Heart left ventricle (tissue), 16 donors: ENCODE measurements around the gene PIK3AP1. TPM values are rescaled to one million over a fixed set of nuclear protein-coding genes. Genes with fewer than 3 reads are reported as not detected.
"Not testable (repeated sequence)": the region's sequence is repeated elsewhere in the genome, so short reads cannot be mapped to it uniquely, and the experiment has no call there.

Experiments
- ATAC-seq, 4 donors: fragments of 200-7000 bp; cut with Tn5 transposase; one replicate each; pipeline ENCODE4 v1.9.1; 2020 to 2022; ENCODE audit warnings: moderate library complexity in 4 of 4, mild to moderate bottlenecking in 3 of 4, moderate number of reproducible peaks in 1 of 4
- DNase-seq, 5 donors: peaks; one replicate each; pipeline ENCODE4 v3.0.0-alpha.2; 2020
- H3K27ac ChIP-seq, 12 donors: fragments of 200-600 bp; sonication (generic) in 4 of 12; one replicate each; pipeline versions ENCODE4 v1.5.0 to v1.8.0; 2016 to 2022; ENCODE audit warnings: mild to moderate bottlenecking in 2 of 12
- H3K27me3 ChIP-seq, 9 donors: fragments of 200-600 bp; sonication (generic) in 2 of 9; one replicate each; pipeline versions ENCODE4 v1.5.1 to v1.8.0; 2016 to 2022; ENCODE audit warnings: mild to moderate bottlenecking in 3 of 9
- H3K36me3 ChIP-seq, 9 donors: fragments of 200-600 bp; sonication (generic) in 2 of 9; one replicate each; pipeline versions ENCODE4 v1.5.0 to v1.8.0; 2018 to 2022; ENCODE audit warnings: mild to moderate bottlenecking in 2 of 9
- H3K4me1 ChIP-seq, 12 donors: fragments of 200-600 bp; sonication (generic) in 4 of 12; one replicate each; pipeline versions ENCODE4 v1.5.0 to v1.8.0; 2016 to 2022; ENCODE audit warnings: mild to moderate bottlenecking in 3 of 12
- H3K4me3 ChIP-seq, 12 donors: fragments of 200-600 bp; sonication (generic) in 4 of 12; one replicate each; pipeline versions ENCODE4 v1.5.0 to v1.8.0; 2017 to 2022; ENCODE audit warnings: mild to moderate bottlenecking in 9 of 12, moderate library complexity in 4 of 12
- H3K9me3 ChIP-seq, 12 donors: fragments of 200-600 bp; sonication (generic) in 4 of 12; one replicate each; pipeline versions ENCODE4 v1.5.0 to v1.8.0; 2016 to 2022; ENCODE audit warnings: mild to moderate bottlenecking in 1 of 12
- POLR2A ChIP-seq, 2 donors: fragments of 450-650 bp; IDR thresholded peaks; one replicate each; pipeline ENCODE4 v1.6.1; 2017; ENCODE audit warnings: antibody characterized with exemption in 2 of 2, mild to moderate bottlenecking in 2 of 2, moderate library complexity in 2 of 2
- WGBS, 4 donors: extraction: QIAGEN DNeasy Blood & Tissue Kit in 2 of 4; methylation state at CpG; one replicate each; pipeline versions ENCODE4 v1.1.5 to v1.1.7; 2013 to 2018; 5-methylcytosine and 5-hydroxymethylcytosine counted together
- intact Hi-C, 10 donors: fragments of 100-400 bp; cut with DNase I; formaldehyde crosslinking; loops; one replicate each; pipeline versions ENCODE4 v1.11.1 to v1.14.2; 2022
- polyA plus RNA-seq, 2 donors: library from polyadenylated mRNA; stranded (reverse); fragments of 200-250 nt; gene quantifications; one replicate each; pipeline ENCODE4 v1.2.3, GENCODE V29; 2013
- total RNA-seq, 9 donors: library from RNA; depleted of rRNA in 2 of 9; stranded (reverse); fragments of >200 nt in 2 of 9; fragmentation: NEBNext Ultra II Directional in 3 of 9; extraction: Animal tissue kit (Norgen Biotek cat#: 25700) in 3 of 9; gene quantifications; one replicate each; pipeline versions ENCODE4 v1.1.0 to v1.2.4, GENCODE V29; 2016 to 2023
- TF ChIP-seq, protein P1 (sequence below), 12 donors: fragments of 200-600 bp; sonication (generic) in 4 of 12; IDR thresholded peaks; one replicate each; pipeline versions ENCODE4 v1.5.0 to v1.8.0; 2018 to 2022; ENCODE audit warnings: antibody characterized with exemption in 12 of 12, mild to moderate bottlenecking in 5 of 12
- donor health status: ischemic (EF 13 %, LVEDD 7.1; RV severe dilation, severe dysfunction).
- donor health status: healthy with polysubstance abuse.
- donor health status: DM: no; HTN: yes; CAD: no.
- donor health status: DM: no; HTN: no; CAD: no.
- donor health status: ischemic (EF 25% LVEDD 6.9; RV normal size, moderate dysfunction).
- donor health status: ischemic (EF 25% LVEDD 5.7; RV mildly dilated, moderate dysfunction).
- donor health status: healthy.
- donor health status: DM: yes; HTN: yes; CAD: no.
- donor health status: ischemic (EF 35%, LVEDD 5.7; RV mildly dilated, moderate dysfunction).
- donor health status: nonischemic (EF 11% LVEDD 7.7; RV severe dilation, severe dysfunction).
- donor health status: DM: yes; HTN: yes; CAD: no.
- donor health status: PGD.
- donor health status: ischemic (EF 29% LVEDD 5.4; RV normal size, mild dysfunction).
- donor health status: nonischemic (EF 23%, LVEDD 6.1; RV moderate dilation, normal function).

Gene PIK3AP1
- total and polyA plus RNA-seq, 11 donors = 1.3 to 37.9 (median 4.4) TPM

DNA sequence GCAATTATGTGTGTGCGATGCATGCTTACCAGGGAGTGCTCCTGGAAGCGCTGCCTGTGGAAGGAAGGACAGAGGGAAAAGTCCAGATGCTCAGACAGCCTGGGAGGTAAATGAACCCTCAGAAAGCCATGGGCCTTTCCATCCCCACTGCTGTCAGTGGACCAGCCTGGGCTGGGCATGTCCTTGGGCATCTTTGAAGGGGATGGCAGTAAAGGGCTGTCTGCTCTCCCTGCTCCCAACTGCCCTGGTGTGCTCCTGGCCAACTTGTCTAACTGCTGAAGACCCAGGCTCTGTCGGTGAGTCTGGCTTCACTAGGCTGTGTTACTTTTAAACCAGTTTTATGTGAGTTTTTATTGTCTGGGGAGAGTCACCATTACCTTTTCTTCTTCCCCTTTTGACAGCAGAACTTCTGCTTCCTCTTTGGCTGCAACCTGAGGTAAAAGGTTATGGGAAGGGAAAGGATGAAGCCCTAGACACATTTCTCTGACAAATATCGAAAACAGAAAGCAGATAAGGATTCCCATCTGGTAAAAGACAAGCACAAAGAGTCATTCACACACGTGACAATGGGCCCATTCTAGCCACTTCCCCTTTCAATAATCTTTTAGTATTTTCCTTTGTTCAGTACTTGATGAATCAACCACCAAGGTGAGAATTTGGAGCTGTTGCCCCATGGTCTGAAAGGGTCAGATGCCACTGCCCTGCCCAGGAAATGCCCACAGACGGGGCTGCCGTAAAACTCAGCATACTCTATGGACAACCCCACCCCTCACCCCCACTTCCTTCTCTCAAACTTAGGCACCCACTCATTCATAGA, 27.6 kb upstream of the PIK3AP1 start:
- Histone ChIP-seq H3K36me3 (no peaks in the 10 kb centered on the region), H3K4me1 (peaks cover 0 to 28% (median 0%) of the 10 kb centered on the region in 12 donors), H3K27me3 (no peaks in the 10 kb centered on the region), H3K27ac (peak overlapping the region in 1 of 12 donors; percentile 62), H3K9me3 (no peaks in the 10 kb centered on the region), H3K4me3 (no peak overlapping the region)
- intact Hi-C loops = loop anchor here in 4 of 10 donors (5.0 to 10.0 kb wide), 3 partner anchors 353 to 373 kb away; no protein-coding TSS in a partner anchor
- TF ChIP-seq, protein P1, sequence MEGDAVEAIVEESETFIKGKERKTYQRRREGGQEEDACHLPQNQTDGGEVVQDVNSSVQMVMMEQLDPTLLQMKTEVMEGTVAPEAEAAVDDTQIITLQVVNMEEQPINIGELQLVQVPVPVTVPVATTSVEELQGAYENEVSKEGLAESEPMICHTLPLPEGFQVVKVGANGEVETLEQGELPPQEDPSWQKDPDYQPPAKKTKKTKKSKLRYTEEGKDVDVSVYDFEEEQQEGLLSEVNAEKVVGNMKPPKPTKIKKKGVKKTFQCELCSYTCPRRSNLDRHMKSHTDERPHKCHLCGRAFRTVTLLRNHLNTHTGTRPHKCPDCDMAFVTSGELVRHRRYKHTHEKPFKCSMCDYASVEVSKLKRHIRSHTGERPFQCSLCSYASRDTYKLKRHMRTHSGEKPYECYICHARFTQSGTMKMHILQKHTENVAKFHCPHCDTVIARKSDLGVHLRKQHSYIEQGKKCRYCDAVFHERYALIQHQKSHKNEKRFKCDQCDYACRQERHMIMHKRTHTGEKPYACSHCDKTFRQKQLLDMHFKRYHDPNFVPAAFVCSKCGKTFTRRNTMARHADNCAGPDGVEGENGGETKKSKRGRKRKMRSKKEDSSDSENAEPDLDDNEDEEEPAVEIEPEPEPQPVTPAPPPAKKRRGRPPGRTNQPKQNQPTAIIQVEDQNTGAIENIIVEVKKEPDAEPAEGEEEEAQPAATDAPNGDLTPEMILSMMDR (IDR thresholded peaks at IDR 0.05) = no peak
- TF ChIP-seq POLR2A (IDR thresholded peaks at IDR 0.05) = no peak
- WGBS, 4 donors = 60 to 69% (median 66%) methylated on average over 7 of the region's 7 CpGs
- DNase-seq = no peak
- no peak for ATAC-seq

DNA sequence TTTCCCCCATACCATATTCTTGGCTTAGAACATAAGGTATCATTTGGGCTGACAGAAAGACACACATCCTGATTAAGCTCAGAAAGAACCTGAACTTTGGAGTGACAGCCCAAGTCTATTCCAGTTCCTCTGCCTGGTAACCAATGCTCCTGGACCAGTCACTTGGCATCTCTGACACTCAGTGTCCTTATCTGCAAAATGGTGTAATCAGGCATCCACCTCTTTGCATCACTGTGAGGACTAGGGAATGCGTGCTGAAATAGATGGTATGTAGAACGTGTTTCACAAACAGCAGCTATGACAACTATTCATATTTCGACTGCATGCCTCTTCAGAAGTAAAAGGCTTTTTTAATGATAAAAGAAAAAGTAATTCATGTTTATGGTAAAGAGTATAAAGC, 26.2 kb upstream of the PIK3AP1 start:
- 52 to 66% (median 62%) methylated on average over 3 of the region's 3 CpGs for WGBS, 4 donors
- H3K4me3 ChIP-seq = no peak overlapping the region
- TF ChIP-seq, protein P1 (IDR thresholded peaks at IDR 0.05) = no peak
- no peak for TF ChIP-seq POLR2A (IDR thresholded peaks at IDR 0.05)
- intact Hi-C loops = loop anchor here in 4 of 10 donors (5.0 to 10.0 kb wide), 3 partner anchors 352 to 372 kb away; no protein-coding TSS in a partner anchor
- ATAC-seq (no peak), DNase-seq (no peak)
- no peak overlapping the region for H3K27ac ChIP-seq
- no peaks in the 10 kb centered on the region for H3K27me3 ChIP-seq
- H3K9me3 ChIP-seq = no peaks in the 10 kb centered on the region
- H3K4me1 ChIP-seq = peaks cover 0 to 30% (median 0%) of the 10 kb centered on the region in 12 donors
- no peaks in the 10 kb centered on the region for H3K36me3 ChIP-seq

DNA sequence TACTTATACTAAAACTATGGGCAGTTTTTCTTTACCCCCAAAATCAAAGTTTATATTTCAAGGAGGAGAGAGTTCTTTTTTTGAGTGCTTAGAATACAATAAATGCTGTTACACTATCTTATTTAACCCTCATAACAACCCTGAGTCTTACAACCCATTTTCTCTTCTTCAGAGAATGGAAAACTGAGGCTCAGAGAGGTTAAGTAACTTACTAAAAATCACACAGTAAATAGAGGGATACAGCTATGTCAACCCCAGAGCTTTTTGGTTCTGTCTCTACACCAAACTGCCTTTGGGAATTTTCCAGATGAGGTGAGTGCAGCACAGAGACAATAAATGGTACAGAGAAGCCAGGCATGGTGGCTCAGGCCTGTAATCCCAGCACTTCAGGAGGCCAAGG, 25.6 kb upstream of the PIK3AP1 start:
- H3K4me3 ChIP-seq = no peak overlapping the region
- peaks cover 0 to 35% (median 0%) of the 10 kb centered on the region in 12 donors for H3K4me1 ChIP-seq
- no peak for DNase-seq
- no peaks in the 10 kb centered on the region for H3K36me3 ChIP-seq
- intact Hi-C loops = loop anchor here in 4 of 10 donors (5.0 to 10.0 kb wide), 3 partner anchors 351 to 371 kb away; no protein-coding TSS in a partner anchor
- TF ChIP-seq, protein P1 (IDR thresholded peaks at IDR 0.05) = no peak
- no peak for TF ChIP-seq POLR2A (IDR thresholded peaks at IDR 0.05)
- no peaks in the 10 kb centered on the region for H3K9me3 ChIP-seq
- no peak for ATAC-seq
- no peaks in the 10 kb centered on the region for H3K27me3 ChIP-seq
- no peak overlapping the region for H3K27ac ChIP-seq

DNA sequence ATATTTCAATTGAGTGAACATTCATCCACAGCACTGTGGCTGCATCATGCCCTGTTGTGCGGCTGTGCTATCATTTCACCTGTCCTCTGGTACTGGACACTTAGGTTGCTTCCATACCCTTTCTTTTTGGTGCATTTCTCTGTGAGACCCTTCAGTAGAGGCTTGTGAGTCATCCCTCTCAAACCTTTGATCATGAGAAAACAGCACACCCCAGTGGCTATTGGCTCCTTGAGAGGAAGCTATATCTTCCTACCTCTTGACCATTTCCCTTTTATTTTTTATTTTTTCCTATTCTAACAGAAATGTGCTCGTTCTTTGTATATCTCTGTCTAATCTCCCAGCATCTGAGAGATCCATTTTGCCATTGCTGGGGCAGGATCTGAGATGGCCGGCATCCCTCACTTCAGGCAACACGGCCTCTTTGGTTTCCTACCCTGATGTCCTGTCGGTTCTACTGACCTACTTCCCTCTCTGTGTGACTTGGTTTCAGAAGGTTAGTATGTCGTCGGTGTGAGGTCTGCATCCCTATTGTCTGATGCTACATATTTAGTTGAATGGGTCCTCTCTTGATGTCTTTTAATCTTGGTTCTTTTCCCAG, 23.8 kb upstream of the PIK3AP1 start:
- H3K9me3 ChIP-seq = no peaks in the 10 kb centered on the region
- ATAC-seq = peak in 2 of 4 donors; percentile 42 to 56
- H3K4me1 ChIP-seq = peaks cover 0 to 43% (median 0%) of the 10 kb centered on the region in 12 donors
- WGBS, 4 donors = 53 to 68% (median 62%) methylated on average over 7 of the region's 7 CpGs
- H3K27ac ChIP-seq = no peak overlapping the region
- H3K36me3 ChIP-seq = no peaks in the 10 kb centered on the region
- TF ChIP-seq, protein P1 (IDR thresholded peaks at IDR 0.05) = peak in 11 of 12 donors; percentile 7 to 43 (median 24)
- no peak for TF ChIP-seq POLR2A (IDR thresholded peaks at IDR 0.05)
- H3K4me3 ChIP-seq = no peak overlapping the region
- H3K27me3 ChIP-seq = no peaks in the 10 kb centered on the region
- no peak for DNase-seq
- intact Hi-C loops = loop anchor here in 5 of 10 donors (5.0 to 10.0 kb wide), 4 partner anchors 102 to 369 kb away; no protein-coding TSS in a partner anchor

DNA sequence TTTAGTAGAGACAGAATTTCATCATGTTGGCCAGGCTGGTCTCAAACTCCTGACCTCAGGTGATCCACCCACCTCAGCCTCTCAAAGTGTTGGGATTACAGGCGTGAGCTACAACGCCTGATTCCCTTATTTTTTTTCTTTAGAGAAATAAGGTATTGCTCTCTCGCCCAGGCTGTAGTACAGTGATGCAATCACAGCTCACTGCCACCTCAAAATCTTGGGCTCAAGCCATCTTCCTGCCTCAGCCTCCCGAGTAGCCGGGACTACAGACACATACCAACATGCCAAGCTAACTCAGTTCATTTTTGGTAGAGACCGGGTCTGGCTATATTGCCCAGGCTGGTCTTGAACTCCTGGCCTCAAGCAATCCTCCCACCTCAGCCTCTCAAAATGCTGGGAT, 21.2 kb upstream of the PIK3AP1 start:
- intact Hi-C loops = loop anchor here in 5 of 10 donors (5.0 to 10.0 kb wide), 4 partner anchors 99 to 367 kb away; no protein-coding TSS in a partner anchor
- H3K4me1 ChIP-seq = peaks cover 0 to 25% (median 0%) of the 10 kb centered on the region in 12 donors
- not testable (repeated sequence) for DNase-seq, H3K27me3 ChIP-seq, H3K9me3 ChIP-seq, ATAC-seq, H3K4me3 ChIP-seq, H3K36me3 ChIP-seq
- WGBS, 4 donors = 74 to 80% (median 77%) methylated on average over 6 of the region's 6 CpGs
- H3K27ac ChIP-seq = peak overlapping the region in 5 of 12 donors; percentile 13 to 83 (median 38)
